A673 (cell line): ENCODE results near the gene CDK8. TPM values are rescaled to one million over a fixed set of nuclear protein-coding genes. Genes with fewer than 3 reads are reported as not detected.

Source experiments
- BruUV-seq: library from RNA; stranded (reverse); fragments of 400-500 nt; replicated peaks from 2 replicates; lab custom pipeline; 2021; lab: Mats Ljungman, UMichigan
- CTCF ChIA-PET: fragments of 300-600 bp; sonication (Branson Sonifier 250); formaldehyde crosslinking; loops from one replicate; lab custom pipeline; 2022; ENCODE audit warnings: antibody characterized with exemption; lab: Charles Lee
- POLR2A ChIA-PET: fragments of 300-600 bp; sonication (Branson Sonifier 250); formaldehyde crosslinking; loops from one replicate; lab custom pipeline; 2022; ENCODE audit warnings: antibody characterized with exemption; ENCODE audit not compliant: low non-redundant PET; lab: Charles Lee
- DNase-seq: peaks from one replicate; pipeline ENCODE4 v3.0.0-alpha.2; 2015; ENCODE audit warnings: low spot score
- H3K27ac ChIP-seq: fragments of 200-600 bp; sonication (generic); 2 replicates; pipeline ENCODE4 v1.5.1; 2016; ENCODE audit warnings: mixed run types, low read depth, mild to moderate bottlenecking, mixed read lengths, antibody characterized with exemption, low read length; ENCODE audit not compliant: poor library complexity, severe bottlenecking
- H3K27me3 ChIP-seq: fragments of 200-600 bp; sonication (generic); replicated peaks from 2 replicates; pipeline ENCODE4 v1.6.1; 2017; ENCODE audit warnings: mixed run types, low read depth, mild to moderate bottlenecking, mixed read lengths, antibody characterized with exemption, low read length; ENCODE audit not compliant: insufficient read depth, poor library complexity
- H3K36me3 ChIP-seq: fragments of 200-600 bp; sonication (generic); 2 replicates; pipeline ENCODE4 v1.6.1; 2016; ENCODE audit warnings: mixed run types, mild to moderate bottlenecking, mixed read lengths, antibody characterized with exemption, low read length; ENCODE audit not compliant: insufficient read depth, poor library complexity, severe bottlenecking
- H3K4me1 ChIP-seq: fragments of 200-600 bp; sonication (generic); 2 replicates; pipeline ENCODE4 v1.6.1; 2017; ENCODE audit warnings: mixed run types, mild to moderate bottlenecking, mixed read lengths, antibody characterized with exemption, low read length; ENCODE audit not compliant: insufficient read depth, poor library complexity, severe bottlenecking
- H3K4me3 ChIP-seq: fragments of 200-600 bp; sonication (generic); 2 replicates; pipeline ENCODE4 v1.5.1; 2016; ENCODE audit warnings: low read depth, mixed run types, mild to moderate bottlenecking, mixed read lengths, low read length; ENCODE audit not compliant: poor library complexity, severe bottlenecking
- H3K9me3 ChIP-seq: fragments of 200-600 bp; sonication (generic); 2 replicates; pipeline ENCODE4 v1.6.1; 2016; ENCODE audit warnings: mixed run types, low read depth, mild to moderate bottlenecking, mixed read lengths, antibody characterized with exemption, low read length; ENCODE audit not compliant: poor library complexity, severe bottlenecking
- EZH2 ChIP-seq: fragments of 200-600 bp; sonication (generic); IDR thresholded peaks from 2 replicates; pipeline ENCODE4 v1.6.1; 2017; ENCODE audit warnings: borderline replicate concordance, low read depth, mild to moderate bottlenecking, mixed read lengths, antibody characterized with exemption, low read length; ENCODE audit not compliant: poor library complexity, severe bottlenecking
- intact Hi-C: fragments of 100-400 bp; cut with micrococcal nuclease; formaldehyde crosslinking; loops from one replicate; pipeline ENCODE4 v1.10.0; 2022; ENCODE audit not compliant: unreplicated experiment
- total RNA-seq: library from RNA; stranded (reverse); gene quantifications from 2 replicates; pipeline ENCODE4 v1.2.3, GENCODE V29; 2021
- TF ChIP-seq, protein P1 (sequence below): fragments of 300-800, 200-600 bp; sonication (generic); conservative IDR thresholded peaks from 2 replicates; pipeline ENCODE4 v1.5.1; 2017; ENCODE audit warnings: low read depth, mild to moderate bottlenecking, antibody characterized with exemption, low read length, moderate library complexity, mixed read lengths

CDK8 gene
- total RNA-seq, 1 experiment from 2014 or later, result 23.1 TPM

DNA sequence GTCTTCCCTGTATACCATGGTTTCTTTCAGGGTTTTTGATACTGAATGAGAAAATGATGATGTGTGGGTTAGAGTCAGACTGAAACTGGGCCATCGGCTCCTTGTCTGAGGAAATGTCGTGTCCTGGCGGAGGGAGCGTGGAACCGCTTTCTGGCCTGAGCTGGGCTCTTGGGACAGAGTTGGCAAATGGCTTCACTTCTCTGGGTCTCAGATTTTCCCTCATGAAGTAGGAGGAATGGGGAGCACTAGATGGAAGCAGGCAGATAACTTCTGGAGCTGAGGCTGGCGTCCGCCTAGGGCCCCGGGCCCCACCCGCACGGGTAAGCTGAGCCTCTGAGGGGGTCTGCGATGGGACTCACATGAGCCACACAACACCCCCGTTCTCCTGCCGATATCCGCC is 170.3 kb downstream of the CDK8 start:
- CTCF ChIA-PET, result no interaction called here
- no TSS peak for BruUV-seq

DNA sequence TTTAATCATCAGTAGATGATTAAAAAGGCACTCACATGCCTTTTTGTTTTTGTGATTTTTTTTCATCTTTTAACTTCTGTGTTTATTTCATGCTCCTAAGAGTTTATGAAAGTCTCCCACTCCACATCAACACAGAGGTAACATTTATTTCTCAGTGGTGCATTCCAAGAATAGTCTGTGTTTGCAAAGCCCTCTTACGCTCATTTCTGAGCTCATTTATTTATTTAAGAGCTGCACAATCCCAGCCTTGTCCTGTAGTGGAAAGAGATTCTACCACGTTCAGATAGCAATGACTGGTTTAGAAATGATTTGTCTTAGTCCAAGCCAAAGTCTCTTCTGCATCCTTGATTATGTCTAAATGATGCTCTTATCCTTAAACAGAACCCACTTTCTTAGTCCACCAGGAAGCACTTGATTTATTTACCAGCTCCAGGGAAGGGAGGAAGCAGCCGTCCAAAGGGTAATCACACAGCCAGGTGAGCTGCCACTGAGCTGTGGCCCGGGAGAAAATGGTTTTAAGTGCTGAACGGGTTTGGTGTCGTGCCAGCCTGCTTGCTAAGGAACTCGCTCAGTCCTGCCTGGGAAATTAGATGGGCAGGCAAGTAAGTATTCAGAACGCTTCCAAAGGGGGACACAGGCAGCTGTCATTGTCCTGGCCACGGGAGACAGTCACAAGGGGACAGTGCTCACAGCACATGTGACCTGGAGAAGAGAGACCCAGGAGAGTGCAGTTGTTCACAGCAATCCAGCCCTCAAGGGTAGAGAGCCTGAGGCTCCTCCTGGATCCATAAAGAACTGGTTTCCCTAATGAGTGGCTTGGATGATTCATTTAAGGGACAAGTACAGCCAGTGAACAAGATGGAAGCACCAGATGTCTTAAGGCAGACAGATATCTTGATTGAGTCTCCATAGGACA is 171.8 kb downstream of the CDK8 start:
- intact Hi-C loops, result no loop called here
- H3K27me3 ChIP-seq, result no peaks in the 10 kb centered on the region
- TF ChIP-seq EZH2, result no peak
- ChIA-PET POLR2A (no interaction called here), CTCF (no interaction called here)
- no peak overlapping the region for H3K4me3 ChIP-seq
- no peaks in the 10 kb centered on the region for H3K36me3 ChIP-seq
- H3K9me3 ChIP-seq, result no peaks in the 10 kb centered on the region
- no peaks in the 10 kb centered on the region for H3K4me1 ChIP-seq
- no TSS peak for BruUV-seq
- H3K27ac ChIP-seq, result no peak overlapping the region
- DNase-seq, result no peak

More for the DNA sequence above, 170.3 kb downstream of the CDK8 start:
- Histone ChIP-seq H3K27me3 (no peaks in the 10 kb centered on the region), H3K27ac (no peak overlapping the region), H3K36me3 (no peaks in the 10 kb centered on the region), H3K4me1 (no peaks in the 10 kb centered on the region), H3K4me3 (no peak overlapping the region), H3K9me3 (no peaks in the 10 kb centered on the region)
- POLR2A ChIA-PET, result no interaction called here
- TF ChIP-seq EZH2, result no peak
- TF ChIP-seq, protein P1, sequence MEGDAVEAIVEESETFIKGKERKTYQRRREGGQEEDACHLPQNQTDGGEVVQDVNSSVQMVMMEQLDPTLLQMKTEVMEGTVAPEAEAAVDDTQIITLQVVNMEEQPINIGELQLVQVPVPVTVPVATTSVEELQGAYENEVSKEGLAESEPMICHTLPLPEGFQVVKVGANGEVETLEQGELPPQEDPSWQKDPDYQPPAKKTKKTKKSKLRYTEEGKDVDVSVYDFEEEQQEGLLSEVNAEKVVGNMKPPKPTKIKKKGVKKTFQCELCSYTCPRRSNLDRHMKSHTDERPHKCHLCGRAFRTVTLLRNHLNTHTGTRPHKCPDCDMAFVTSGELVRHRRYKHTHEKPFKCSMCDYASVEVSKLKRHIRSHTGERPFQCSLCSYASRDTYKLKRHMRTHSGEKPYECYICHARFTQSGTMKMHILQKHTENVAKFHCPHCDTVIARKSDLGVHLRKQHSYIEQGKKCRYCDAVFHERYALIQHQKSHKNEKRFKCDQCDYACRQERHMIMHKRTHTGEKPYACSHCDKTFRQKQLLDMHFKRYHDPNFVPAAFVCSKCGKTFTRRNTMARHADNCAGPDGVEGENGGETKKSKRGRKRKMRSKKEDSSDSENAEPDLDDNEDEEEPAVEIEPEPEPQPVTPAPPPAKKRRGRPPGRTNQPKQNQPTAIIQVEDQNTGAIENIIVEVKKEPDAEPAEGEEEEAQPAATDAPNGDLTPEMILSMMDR, result no peak
- intact Hi-C loops, result no loop called here
- DNase-seq, result no peak

DNA sequence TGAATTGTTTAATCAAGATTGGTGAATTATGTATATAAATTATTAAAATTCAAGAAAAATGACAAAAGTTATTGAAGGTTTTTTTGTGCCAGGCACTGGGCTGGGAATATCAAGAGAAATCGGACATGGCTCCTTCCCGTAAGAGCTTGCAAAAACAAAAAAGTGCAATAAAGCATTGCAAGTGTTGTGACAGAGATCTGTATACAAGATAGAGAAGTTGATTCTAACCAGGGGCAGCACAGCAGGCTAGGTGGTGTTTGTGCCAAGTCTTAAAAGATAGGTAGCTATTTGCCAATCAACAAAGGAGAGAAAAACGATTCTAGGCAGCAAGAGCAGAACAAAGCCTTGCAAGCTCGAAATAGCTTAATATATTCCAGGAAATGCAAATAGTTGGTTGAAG is 179.8 kb downstream of the CDK8 start:
- H3K9me3 ChIP-seq, result peaks cover 23% of the 10 kb centered on the region
- ChIA-PET POLR2A (interaction anchor here (0.6 kb wide), 1 partner anchor 816 kb away, joined by 3 read pairs; no protein-coding TSS in a partner anchor), CTCF (no interaction called here)
- H3K4me1 ChIP-seq, result no peaks in the 10 kb centered on the region
- TF ChIP-seq EZH2, result no peak
- TF ChIP-seq, protein P1, result no peak
- H3K4me3 ChIP-seq, result no peak overlapping the region
- H3K27ac ChIP-seq, result no peak overlapping the region
- H3K36me3 ChIP-seq, result no peaks in the 10 kb centered on the region
- BruUV-seq, result no TSS peak
- intact Hi-C loops, result no loop called here
- DNase-seq, result no peak
- no peaks in the 10 kb centered on the region for H3K27me3 ChIP-seq
